K562 (cell line): ENCODE results near the gene ENTREP1. TPM values are rescaled to one million over a fixed set of nuclear protein-coding genes. Genes with fewer than 3 reads are reported as not detected.

Source experiments
- ATAC-seq: fragments of 200-7000 bp; cut with Tn5 transposase; 3 replicates; pipeline ENCODE4 v1.9.1; 2020; ENCODE audit warnings: moderate library complexity
- BruUV-seq: library from RNA; stranded (reverse); fragments of 400-500 nt; replicated peaks from 2 replicates; lab custom pipeline; 2021; lab: Mats Ljungman, UMichigan
- CTCF ChIA-PET: fragments of 300-600 bp; formaldehyde crosslinking; extraction: SDS; loops from one replicate; lab custom pipeline; 2021; ENCODE audit warnings: low intra/inter-chr PET ratio; lab: Yijun Ruan, JAX
- POLR2A ChIA-PET: fragments of 300-600, 350-650 bp; sonication (Branson Sonifier 250); formaldehyde crosslinking; extraction: SDS; loops from one replicate; lab custom pipeline; 2021; ENCODE audit warnings: antibody characterized with exemption, inconsistent platforms; lab: Yijun Ruan, JAX
- DNase-seq, 4 experiments: peaks; one replicate each; pipeline versions ENCODE4 v3.0.0 to v3.0.0-alpha.2; 2011 to 2018; ENCODE audit warnings: low spot score in 3 of 4, mixed read lengths in 3 of 4; ENCODE audit errors: extremely low read depth in 1 of 4
- FAIRE-seq: peaks from 2 replicates; lab custom pipeline; 2011; peaks lifted over from hg19 to GRCh38; lab: Jason Lieb, UNC
- H2AFZ ChIP-seq: 2 replicates; pipeline ENCODE4 v1.6.0; 2011; ENCODE audit warnings: low read depth, low read length, control low read depth, inconsistent platforms
- H3K27ac ChIP-seq: fragments of 200-600 bp; 3 replicates; pipeline ENCODE4 v1.8.0; 2011; ENCODE audit warnings: low read depth, mild to moderate bottlenecking, control low read depth, inconsistent platforms, low read length, moderate library complexity, mixed read lengths; ENCODE audit errors: extremely low read depth
- H3K27me3 ChIP-seq, 2 experiments: fragments of 300-600 bp in 1 of 2; 2 replicates in 1 of 2; 3 replicates in 1 of 2; pipeline versions ENCODE4 v1.6.0 to v1.8.0; 2011; ENCODE audit warnings: inconsistent platforms in 2 of 2, low read length in 2 of 2, mild to moderate bottlenecking in 1 of 2, mixed read lengths in 1 of 2, moderate library complexity in 1 of 2; ENCODE audit not compliant: control insufficient read depth in 2 of 2, insufficient read depth in 2 of 2
- H3K36me3 ChIP-seq: fragments of 300-600 bp; 3 replicates; pipeline ENCODE4 v1.8.0; 2011; ENCODE audit warnings: mild to moderate bottlenecking, low read length, inconsistent platforms; ENCODE audit not compliant: control insufficient read depth, insufficient read depth
- H3K4me1 ChIP-seq, 2 experiments: fragments of 200-600 bp in 1 of 2; replicated peaks in 1 of 2; 2 replicates in 1 of 2; 3 replicates in 1 of 2; pipeline versions ENCODE4 v1.5.1 to v1.8.0; 2011; ENCODE audit warnings: inconsistent platforms in 2 of 2, low read length in 2 of 2, mild to moderate bottlenecking in 1 of 2, mixed read lengths in 1 of 2, moderate library complexity in 1 of 2; ENCODE audit not compliant: control insufficient read depth in 2 of 2, insufficient read depth in 2 of 2
- H3K4me2 ChIP-seq: 2 replicates; pipeline ENCODE4 v1.6.1; 2011; ENCODE audit warnings: low read length, control low read depth, inconsistent platforms, mixed read lengths; ENCODE audit not compliant: insufficient read depth
- H3K4me3 ChIP-seq: fragments of 200-600 bp; sonication (generic), shearing (Covaris generic); 2 replicates; pipeline ENCODE4 v1.5.1; 2016; ENCODE audit warnings: control low read depth, inconsistent platforms
- H3K79me2 ChIP-seq: fragments of 200-600 bp; 3 replicates; pipeline ENCODE4 v1.8.0; 2011; ENCODE audit warnings: low read length, inconsistent platforms; ENCODE audit not compliant: control insufficient read depth, insufficient read depth
- H3K9ac ChIP-seq, 2 experiments: 2 replicates each; pipeline versions ENCODE4 v1.6.0 to v1.6.1; 2011; ENCODE audit warnings: low read depth in 2 of 2, low read length in 2 of 2, control low read depth in 1 of 2, inconsistent platforms in 1 of 2, mild to moderate bottlenecking in 1 of 2, mixed read lengths in 1 of 2; ENCODE audit not compliant: insufficient read depth in 1 of 2
- H3K9me1 ChIP-seq: one replicate; pipeline ENCODE4 v1.6.0; 2011; ENCODE audit warnings: inconsistent platforms, mild to moderate bottlenecking, low read length, moderate library complexity; ENCODE audit not compliant: control insufficient read depth, insufficient read depth
- H3K9me3 ChIP-seq: replicated peaks from 2 replicates; pipeline ENCODE4 v1.5.1; 2011; ENCODE audit warnings: low read depth, low read length, inconsistent platforms; ENCODE audit not compliant: control insufficient read depth, insufficient read depth
- H4K20me1 ChIP-seq: replicated peaks from 2 replicates; pipeline ENCODE4 v1.6.1; 2011; ENCODE audit warnings: low read length, inconsistent platforms, mixed read lengths; ENCODE audit not compliant: control insufficient read depth, insufficient read depth
- ASH1L ChIP-seq: fragments of 450-650 bp; IDR thresholded peaks from 2 replicates; pipeline ENCODE4 v1.6.1; 2018; ENCODE audit warnings: borderline replicate concordance, mild to moderate bottlenecking, low read depth; ENCODE audit not compliant: partially characterized antibody
- CCNT2 ChIP-seq: IDR thresholded peaks from 2 replicates; pipeline ENCODE4 v1.6.1; 2011; ENCODE audit warnings: borderline replicate concordance, low read depth, mild to moderate bottlenecking, moderate library complexity, mixed read lengths, low read length; ENCODE audit not compliant: insufficient read length; ENCODE audit errors: extremely low read depth
- CEBPB ChIP-seq: fragments of 450-650 bp; IDR thresholded peaks from 2 replicates; pipeline ENCODE4 v1.6.1; 2016; ENCODE audit warnings: missing genetic modification characterization, missing compliant biosample characterization
- HDAC3 ChIP-seq: fragments of 450-650 bp; IDR thresholded peaks from 2 replicates; pipeline ENCODE4 v1.6.1; 2018; ENCODE audit warnings: borderline replicate concordance, mild to moderate bottlenecking, moderate library complexity; ENCODE audit not compliant: partially characterized antibody
- MBD2 ChIP-seq: sonication (generic); IDR thresholded peaks from 2 replicates; pipeline ENCODE4 v1.6.1; 2016; ENCODE audit warnings: low read depth, borderline replicate concordance
- MCM2 ChIP-seq: fragments of 450-650 bp; IDR thresholded peaks from 2 replicates; pipeline ENCODE4 v1.6.1; 2017; ENCODE audit warnings: low read depth, mild to moderate bottlenecking
- NFXL1 ChIP-seq: fragments of 450-650 bp; formaldehyde crosslinking; IDR thresholded peaks from 2 replicates; pipeline ENCODE4 v1.4.0; 2021; ENCODE audit warnings: mild to moderate bottlenecking
- NR0B1 ChIP-seq: fragments of 450-650 bp; IDR thresholded peaks from one replicate; pipeline ENCODE4 v1.6.1; 2018; ENCODE audit warnings: mild to moderate bottlenecking, moderate library complexity; ENCODE audit not compliant: partially characterized antibody
- PML ChIP-seq: IDR thresholded peaks from 2 replicates; pipeline ENCODE4 v1.6.1; 2012; ENCODE audit warnings: low read length, inconsistent platforms
- POLR2A ChIP-seq: fragments of 450-650 bp; conservative IDR thresholded peaks from 2 replicates; pipeline ENCODE4 v1.6.1; 2016
- SIRT6 ChIP-seq: IDR thresholded peaks from one replicate; pipeline ENCODE4 v1.6.1; 2012; ENCODE audit warnings: low read depth, mild to moderate bottlenecking, control low read depth, inconsistent platforms, low read length, moderate library complexity
- SIX5 ChIP-seq, 2 experiments: IDR thresholded peaks; 2 replicates each; pipeline ENCODE4 v1.6.1; 2011; ENCODE audit warnings: low read length in 2 of 2, borderline replicate concordance in 1 of 2, low read depth in 1 of 2, mild to moderate bottlenecking in 1 of 2, moderate library complexity in 1 of 2; ENCODE audit not compliant: insufficient read depth in 1 of 2
- TGIF2 ChIP-seq: sonication (generic); formaldehyde crosslinking; IDR thresholded peaks from 2 replicates; pipeline ENCODE4 v1.8.1; 2022; ENCODE audit warnings: mild to moderate bottlenecking, missing genetic modification reagents, moderate library complexity
- TOE1 ChIP-seq, 2 experiments: fragments of 450-650 bp in 1 of 2; sonication (generic) in 1 of 2; formaldehyde crosslinking in 1 of 2; IDR thresholded peaks; 2 replicates each; pipeline versions ENCODE4 v1.7.1 to v1.8.0; 2016 to 2022; ENCODE audit warnings: borderline replicate concordance in 2 of 2, mild to moderate bottlenecking in 2 of 2, antibody characterized with exemption in 1 of 2, inconsistent platforms in 1 of 2, low read depth in 1 of 2, missing genetic modification reagents in 1 of 2, moderate library complexity in 1 of 2
- ZBTB1 ChIP-seq: sonication (generic); formaldehyde crosslinking; IDR thresholded peaks from 2 replicates; pipeline ENCODE4 v1.8.1; 2023; ENCODE audit warnings: missing genetic modification reagents, low read depth, mild to moderate bottlenecking, borderline replicate concordance
- ZFX ChIP-seq: sonication (generic); formaldehyde crosslinking; IDR thresholded peaks from 2 replicates; pipeline ENCODE4 v1.8.0; 2022; ENCODE audit warnings: mild to moderate bottlenecking, missing genetic modification reagents, moderate library complexity
- WGBS: fragments of 100-300 bp; shearing (Covaris generic); methylation state at CpG from one replicate; pipeline ENCODE4 v1.1.6; 2016; ENCODE audit warnings: low coverage, mixed read lengths; ENCODE audit not compliant: insufficient coverage; ENCODE audit errors: missing lambda C conversion rate; 5-methylcytosine and 5-hydroxymethylcytosine counted together
- in situ Hi-C: fragments of 300-500 bp; cut with MboI; formaldehyde crosslinking; loops from 4 replicates; pipeline ENCODE4 v1.15.0; 2018; ENCODE audit warnings: inconsistent platforms, mixed read lengths
- intact Hi-C: fragments of 100-400 bp; cut with micrococcal nuclease; formaldehyde crosslinking; loops from 2 replicates; pipeline ENCODE4 v1.14.2; 2022
- polyA plus RNA-seq, 8 experiments: library from polyadenylated mRNA; depleted of rRNA in 4 of 8; stranded (reverse) in 5 of 8; unstranded in 3 of 8; fragments of >200 nt; fragmentation: Nextera tagmentation in 2 of 8; fragmentation: Illumina TruSeq in 1 of 8; extraction: Ambion mirVana in 2 of 8; extraction: Trizol in 1 of 8; gene quantifications; 2 replicates each; pipeline versions ENCODE4 v1.2.1 to v1.2.3, GENCODE V29; 2011 to 2014; ENCODE audit warnings: inconsistent platforms in 1 of 8, missing spikeins in 1 of 8
- total RNA-seq, 7 experiments: library from RNA; depleted of rRNA in 6 of 7; stranded (reverse); fragments of >200 nt in 6 of 7; fragmentation: Illumina TruSeq in 2 of 7; extraction: Trizol in 2 of 7; gene quantifications; 2 replicates each; pipeline versions ENCODE4 v1.2.1 to v1.2.3, GENCODE V29; 2011 to 2021; ENCODE audit warnings: low replicate concordance in 1 of 7
- TF ChIP-seq, protein P1 (sequence below), 2 experiments: fragments of 450-650 bp in 1 of 2; sonication (generic) in 1 of 2; formaldehyde crosslinking in 1 of 2; IDR thresholded peaks in 1 of 2; conservative IDR thresholded peaks in 1 of 2; 2 replicates each; pipeline versions ENCODE4 v1.6.1 to v1.8.1; 2016 to 2023; ENCODE audit warnings: mild to moderate bottlenecking in 2 of 2, moderate library complexity in 2 of 2, inconsistent platforms in 1 of 2, missing genetic modification reagents in 1 of 2

Gene ENTREP1
- total and polyA plus RNA-seq, 9 of the 15 experiments (the other 6 are each of a cell fraction or from before 2014, with no cell fraction given), result not detected

DNA sequence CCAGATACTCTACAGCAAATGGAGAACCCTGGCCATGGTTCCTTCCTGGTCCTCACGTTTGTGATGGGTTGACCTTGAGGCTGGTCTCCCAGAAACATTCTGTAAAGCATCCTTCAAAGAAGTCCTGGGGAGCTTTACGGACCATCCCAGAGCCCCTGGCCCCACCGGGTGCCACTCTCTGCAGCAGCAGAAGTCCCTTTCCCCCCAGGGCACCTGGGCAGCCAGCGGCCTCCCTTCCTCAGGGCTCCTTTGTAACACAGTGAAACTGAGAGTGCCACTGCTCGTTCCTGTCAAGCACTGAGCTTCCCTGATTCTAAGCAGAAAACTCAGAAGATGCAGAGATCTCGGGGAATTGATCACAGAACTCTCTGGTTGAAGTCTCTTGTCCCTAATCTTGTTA, 104.3 kb downstream of the ENTREP1 start (continued):
- TF ChIP-seq NR0B1 (no peak), ASH1L (no peak), CCNT2 (no peak), SIX5 (IDR thresholded peaks at IDR 0.05; ENCODE audit: borderline replicate concordance in 1 of 2, insufficient read depth in 1 of 2, low read depth in 1 of 2, low read length in 2 of 2) (no peak)

DNA sequence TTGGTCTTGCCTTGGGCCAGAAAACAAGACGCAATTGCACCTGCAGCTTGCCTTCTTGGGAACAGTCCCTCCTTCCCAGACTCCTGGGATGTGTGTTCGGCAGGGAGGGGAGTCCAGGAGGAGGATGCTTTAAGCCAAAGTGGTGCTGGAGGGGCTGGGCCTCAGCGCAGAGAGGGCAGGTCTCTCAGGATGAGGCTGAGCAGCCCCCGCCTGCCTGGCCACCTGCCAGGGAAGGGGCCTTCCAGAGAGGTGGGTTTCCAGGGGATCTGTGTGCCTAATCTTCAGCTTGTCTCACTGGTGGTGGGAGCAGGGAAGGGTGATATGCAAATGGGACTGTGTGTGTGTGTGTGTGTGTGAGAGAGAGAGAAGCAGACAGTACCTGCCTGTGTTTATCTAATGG, 105.2 kb downstream of the ENTREP1 start:
- ChIA-PET POLR2A (interaction anchor here (0.5 kb wide), 1 partner anchor 20 kb away, joined by 3 read pairs; no protein-coding TSS in a partner anchor), CTCF (no interaction called here)
- H3K4me3 ChIP-seq, result no peak overlapping the region
- no peaks in the 10 kb centered on the region for H3K79me2 ChIP-seq
- TF ChIP-seq TOE1 (IDR thresholded peaks at IDR 0.05; ENCODE audit: borderline replicate concordance) (no peak), TOE1 (CRISPR knock-in tag; IDR thresholded peaks at IDR 0.05; ENCODE audit: borderline replicate concordance, low read depth) (no peak), NFXL1 (CRISPR knock-in tag) (no peak), CEBPB (tag) (no peak), PML (no peak), POLR2A (no peak), SIRT6 (no peak), ZBTB1 (CRISPR knock-in tag) (no peak), MBD2 (no peak), ZFX (CRISPR knock-in tag) (no peak), HDAC3 (no peak), TGIF2 (CRISPR knock-in tag) (no peak), MCM2 (no peak)
- TF ChIP-seq, protein P1, sequence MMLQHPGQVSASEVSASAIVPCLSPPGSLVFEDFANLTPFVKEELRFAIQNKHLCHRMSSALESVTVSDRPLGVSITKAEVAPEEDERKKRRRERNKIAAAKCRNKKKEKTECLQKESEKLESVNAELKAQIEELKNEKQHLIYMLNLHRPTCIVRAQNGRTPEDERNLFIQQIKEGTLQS (IDR thresholded peaks at IDR 0.05), result no peak
- TF ChIP-seq, protein P1 (CRISPR knock-in tag; conservative IDR thresholded peaks at IDR 0.05), result no peak
- 0% methylated on average over 2 of the region's 4 CpGs for WGBS
- H3K27ac ChIP-seq, result no peak overlapping the region
- intact Hi-C loops (no loop called here), in situ Hi-C loops (loop anchor here (25.0 kb wide), 1 partner anchor 682 kb away; no protein-coding TSS in a partner anchor)
- BruUV-seq, result no TSS peak
- DNase-seq (no peak), ATAC-seq (no peak), FAIRE-seq (no peak)
- no peaks in the 10 kb centered on the region for H3K4me1 ChIP-seq
- no peaks in the 10 kb centered on the region for H3K36me3 ChIP-seq
- H3K9me3 ChIP-seq, result no peaks in the 10 kb centered on the region
- no peaks in the 10 kb centered on the region for H4K20me1 ChIP-seq
- no peak overlapping the region for H3K4me2 ChIP-seq
- H3K9ac ChIP-seq, result no peak overlapping the region
- H3K9me1 ChIP-seq, result no peaks in the 10 kb centered on the region
- H3K27me3 ChIP-seq, result peaks cover 0 to 16% of the 10 kb centered on the region in 2 experiments; a peak in 2 of 5 replicates
- no peak overlapping the region for H2AFZ ChIP-seq
